IMR-90 (cell line): ENCODE data around the gene C22orf15. TPM values are rescaled to one million over a fixed set of nuclear protein-coding genes. Genes with fewer than 3 reads are reported as not detected.
"Not testable (repeated sequence)": the region's sequence is repeated elsewhere in the genome, so short reads cannot be mapped to it uniquely, and the experiment has no call there.

Source experiments
- ATAC-seq: fragments of 200-7000 bp; cut with Tn5 transposase; 2 replicates; pipeline ENCODE4 v1.9.1; 2020; ENCODE audit warnings: low read depth, mild to moderate bottlenecking, moderate library complexity
- BruUV-seq: library from RNA; stranded (reverse); fragments of 400-500 nt; replicated peaks from 2 replicates; lab custom pipeline; 2021; lab: Mats Ljungman, UMichigan
- CTCF ChIA-PET: fragments of 300-600 bp; formaldehyde crosslinking; extraction: SDS; loops from one replicate; lab custom pipeline; 2021; ENCODE audit warnings: antibody characterized with exemption; lab: Yijun Ruan, JAX
- POLR2A ChIA-PET: fragments of 300-600 bp; sonication (Branson Sonifier 250); formaldehyde crosslinking; loops from one replicate; lab custom pipeline; 2022; ENCODE audit warnings: antibody characterized with exemption; ENCODE audit not compliant: unreplicated experiment; lab: Charles Lee
- DNase-seq: peaks from one replicate; pipeline ENCODE4 v3.0.0; 2013
- H2AFZ ChIP-seq: replicated peaks from 2 replicates; pipeline ENCODE3; 2013; ENCODE audit warnings: low read length, mild to moderate bottlenecking; ENCODE audit not compliant: poor library complexity
- H2AK5ac ChIP-seq: 2 replicates; pipeline ENCODE4 v1.6.1; 2013; ENCODE audit warnings: low read depth, low read length, inconsistent platforms
- H2AK9ac ChIP-seq: replicated peaks from 2 replicates; pipeline ENCODE3; 2013; ENCODE audit warnings: mild to moderate bottlenecking, low read depth, low read length, moderate library complexity; ENCODE audit not compliant: poor library complexity
- H2BK120ac ChIP-seq: 2 replicates; pipeline ENCODE4 v1.6.1; 2013; ENCODE audit warnings: low read depth, low read length, inconsistent platforms
- H2BK15ac ChIP-seq: 3 replicates; pipeline ENCODE4 v1.6.1; 2013; ENCODE audit warnings: low read depth, low read length, inconsistent platforms
- H2BK20ac ChIP-seq: 2 replicates; pipeline ENCODE4 v1.6.1; 2013; ENCODE audit warnings: low read depth, mild to moderate bottlenecking, inconsistent platforms, low read length, moderate library complexity
- H2BK5ac ChIP-seq: 2 replicates; pipeline ENCODE4 v1.6.1; 2013; ENCODE audit warnings: mild to moderate bottlenecking, low read depth, low read length, inconsistent platforms; ENCODE audit not compliant: poor library complexity, severe bottlenecking
- H3K14ac ChIP-seq: replicated peaks from 2 replicates; pipeline ENCODE4 v1.6.1; 2013; ENCODE audit warnings: low read depth, low read length, inconsistent platforms
- H3K18ac ChIP-seq: 2 replicates; pipeline ENCODE4 v1.6.1; 2013; ENCODE audit warnings: low read depth, low read length, control low read depth
- H3K23ac ChIP-seq: 2 replicates; pipeline ENCODE4 v1.6.1; 2013; ENCODE audit warnings: low read depth, low read length, inconsistent platforms
- H3K27ac ChIP-seq: 2 replicates; pipeline ENCODE4 v1.5.1; 2013; ENCODE audit warnings: mild to moderate bottlenecking, control low read depth, low read length; ENCODE audit not compliant: insufficient read depth
- H3K27me3 ChIP-seq: 2 replicates; pipeline ENCODE4 v1.6.1; 2013; ENCODE audit warnings: low read length; ENCODE audit not compliant: control insufficient read depth, insufficient read depth
- H3K36me3 ChIP-seq: 2 replicates; pipeline ENCODE4 v1.6.1; 2013; ENCODE audit warnings: low read length, mixed read lengths; ENCODE audit not compliant: control insufficient read depth, insufficient read depth
- H3K4ac ChIP-seq: 2 replicates; pipeline ENCODE4 v1.6.1; 2013; ENCODE audit warnings: low read depth, low read length, inconsistent platforms
- H3K4me1 ChIP-seq: 2 replicates; pipeline ENCODE4 v1.6.1; 2013; ENCODE audit warnings: low read length, mixed read lengths; ENCODE audit not compliant: control insufficient read depth, insufficient read depth
- H3K4me2 ChIP-seq: 2 replicates; pipeline ENCODE4 v1.6.1; 2013; ENCODE audit warnings: low read depth, mild to moderate bottlenecking, control low read depth, low read length, moderate library complexity
- H3K4me3 ChIP-seq: 2 replicates; pipeline ENCODE4 v1.5.1; 2013; ENCODE audit warnings: low read depth, mild to moderate bottlenecking, control low read depth, low read length, moderate library complexity; ENCODE audit not compliant: insufficient read depth
- H3K56ac ChIP-seq: 2 replicates; pipeline ENCODE4 v1.6.1; 2013; ENCODE audit warnings: low read length, inconsistent platforms; ENCODE audit not compliant: insufficient read depth; ENCODE audit errors: extremely low read depth
- H3K79me1 ChIP-seq, 2 experiments: 2 replicates each; pipeline ENCODE4 v1.6.1; 2013; ENCODE audit warnings: low read length in 2 of 2, inconsistent platforms in 1 of 2, low read depth in 1 of 2
- H3K9ac ChIP-seq: 2 replicates; pipeline ENCODE4 v1.6.1; 2013; ENCODE audit warnings: low read depth, low read length, control low read depth
- H3K9me1 ChIP-seq: 2 replicates; pipeline ENCODE4 v1.6.1; 2013; ENCODE audit warnings: low read length, inconsistent platforms; ENCODE audit not compliant: insufficient read depth
- H3K9me3 ChIP-seq: 2 replicates; pipeline ENCODE4 v1.6.1; 2013; ENCODE audit warnings: low read length; ENCODE audit not compliant: control insufficient read depth, insufficient read depth
- H4K20me1 ChIP-seq: 2 replicates; pipeline ENCODE4 v1.6.1; 2013; ENCODE audit warnings: low read length, inconsistent platforms; ENCODE audit not compliant: insufficient read depth
- H4K5ac ChIP-seq: 2 replicates; pipeline ENCODE4 v1.6.1; 2013; ENCODE audit warnings: mild to moderate bottlenecking, low read depth, low read length, control low read depth
- H4K8ac ChIP-seq, 2 experiments: 2 replicates each; pipeline ENCODE4 v1.6.1; 2013; ENCODE audit warnings: low read depth in 2 of 2, low read length in 2 of 2, control low read depth in 1 of 2, inconsistent platforms in 1 of 2
- H4K91ac ChIP-seq: 2 replicates; pipeline ENCODE4 v1.6.1; 2013; ENCODE audit warnings: low read depth, low read length, inconsistent platforms; ENCODE audit not compliant: insufficient read depth
- WGBS, 2 experiments: methylation state at CpG; one replicate each; pipeline versions ENCODE4 v1.1.5 to v1.1.7; 2013; ENCODE audit warnings: missing lambda C conversion rate in 2 of 2; ENCODE audit not compliant: insufficient read length in 1 of 2; ENCODE audit errors: extremely low coverage in 2 of 2; 5-methylcytosine and 5-hydroxymethylcytosine counted together
- dilution Hi-C: fragments of 300-500 bp; cut with HindIII; formaldehyde crosslinking; loops from one replicate; pipeline ENCODE4 v1.14.3; 2018; ENCODE audit warnings: low sequenced_read_pairs; ENCODE audit not compliant: unreplicated experiment
- in situ Hi-C: fragments of 300-500 bp; cut with MboI; formaldehyde crosslinking; loops from 3 replicates; pipeline ENCODE4 v1.14.3; 2019; ENCODE audit warnings: low sequenced_read_pairs, inconsistent platforms, mixed read lengths
- intact Hi-C: fragments of 100-400 bp; cut with micrococcal nuclease; formaldehyde crosslinking; loops from 2 replicates; pipeline ENCODE4 v1.10.0; 2022
- polyA plus RNA-seq, 3 experiments: library from polyadenylated mRNA; depleted of rRNA; stranded (reverse); fragments of >200 nt; gene quantifications; 2 replicates each; pipeline ENCODE4 v1.2.3, GENCODE V29; 2012; ENCODE audit warnings: low replicate concordance in 1 of 3
- total RNA-seq: library from RNA; depleted of rRNA; stranded (reverse); fragments of >200 nt; gene quantifications from 2 replicates; pipeline ENCODE4 v1.2.3, GENCODE V29; 2012

Gene C22orf15
- total and polyA plus RNA-seq, 2 of the 4 experiments (the other 2 are of a cell fraction): 2.3 to 3.1 TPM

DNA sequence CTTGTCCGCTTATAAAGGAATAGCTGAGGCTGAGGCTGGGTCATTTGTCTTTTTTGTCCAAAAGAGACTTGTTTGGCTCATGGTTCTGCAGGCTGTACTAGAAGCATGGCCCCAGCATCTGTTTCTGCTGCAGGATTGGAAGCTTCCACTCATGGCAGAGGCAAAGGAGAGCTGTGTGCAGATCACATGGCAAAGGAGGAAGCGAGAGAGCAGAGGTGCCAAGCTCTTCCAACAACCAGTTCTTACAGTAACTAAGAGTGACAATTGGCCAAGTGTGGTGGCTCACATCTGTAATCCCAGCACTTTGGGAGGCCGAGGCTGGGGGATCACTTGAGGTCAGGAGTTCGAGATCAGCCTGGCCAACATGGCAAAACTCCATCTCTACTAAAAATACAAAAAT, 34.7 kb upstream of the C22orf15 start:
- dilution Hi-C loops: not testable (repeated sequence)

More for the DNA sequence above, 34.7 kb upstream of the C22orf15 start:
- H3K79me1 ChIP-seq, H3K4me2 ChIP-seq, H3K4ac ChIP-seq, H2AK5ac ChIP-seq, intact Hi-C loops, H3K4me1 ChIP-seq, H3K27me3 ChIP-seq, DNase-seq, H4K91ac ChIP-seq, H2AK9ac ChIP-seq, H3K9ac ChIP-seq, ATAC-seq, H2AFZ ChIP-seq, POLR2A ChIA-PET, H2BK120ac ChIP-seq, H3K9me3 ChIP-seq, H3K18ac ChIP-seq, H4K8ac ChIP-seq, H2BK5ac ChIP-seq, H3K56ac ChIP-seq, H3K27ac ChIP-seq, H3K23ac ChIP-seq, H2BK20ac ChIP-seq, H3K14ac ChIP-seq, H4K5ac ChIP-seq, H2BK15ac ChIP-seq, H3K9me1 ChIP-seq, H3K4me3 ChIP-seq, in situ Hi-C loops, H4K20me1 ChIP-seq, H3K36me3 ChIP-seq, BruUV-seq: not testable (repeated sequence)
- WGBS, 2 experiments: no CpG with 5 or more reads among the region's 4 CpGs
- CTCF ChIA-PET: interaction anchor here (0.7 to 1.0 kb wide), 2 partner anchors 21 to 118 kb away, joined by 8 read pairs; no protein-coding TSS in a partner anchor
